ENCODE results near the gene VWA8.
"Not testable (repeated sequence)": the region's sequence is repeated elsewhere in the genome, so short reads cannot be mapped to it uniquely, and the experiment has no call there.

The VWA8 gene

GRCh38 chr13:41851351-41851750, 109.6 kb downstream of the VWA8 start:
- TF ChIP-seq CTCF (IDR thresholded peaks at IDR 0.05; ENCODE audit: low read depth, low read length, missing control alignments), result no peak

GRCh38 chr13:41848435-41849255, 112.3 kb downstream of the VWA8 start:
- no peak for DNase-seq (ENCODE audit: extremely low read depth, low read depth)
- no peak for TF ChIP-seq CTCF (IDR thresholded peaks at IDR 0.05; ENCODE audit: low read depth, low read length, missing control alignments)

More at GRCh38 chr13:41851351-41851750, 109.6 kb downstream of the VWA8 start:
- no peak for DNase-seq (ENCODE audit: extremely low read depth, low read depth)
- no peak overlapping the region for H3K4me3 ChIP-seq (replicated peaks; ENCODE audit: low read depth, low read length)

GRCh38 chr13:41847216-41847615, 113.7 kb downstream of the VWA8 start:
- no peak overlapping the region for H3K4me3 ChIP-seq (replicated peaks; ENCODE audit: low read depth, low read length)

More at GRCh38 chr13:41848435-41849255, 112.3 kb downstream of the VWA8 start:
- no peak overlapping the region for H3K4me3 ChIP-seq (replicated peaks; ENCODE audit: low read depth, low read length)

GRCh38 chr13:41842036-41842620, 118.8 kb downstream of the VWA8 start:
- no peak for DNase-seq (ENCODE audit: extremely low read depth, low read depth)
- no peak for TF ChIP-seq CTCF (IDR thresholded peaks at IDR 0.05; ENCODE audit: low read depth, low read length, missing control alignments)
- H3K4me3 ChIP-seq (replicated peaks; ENCODE audit: low read depth, low read length), result no peak overlapping the region

More at GRCh38 chr13:41847216-41847615, 113.7 kb downstream of the VWA8 start:
- TF ChIP-seq CTCF (IDR thresholded peaks at IDR 0.05; ENCODE audit: low read depth, low read length, missing control alignments), result no peak
- no peak for DNase-seq (ENCODE audit: extremely low read depth, low read depth)

GRCh38 chr13:41837629-41838028, 123.3 kb downstream of the VWA8 start:
- H3K4me3 ChIP-seq (replicated peaks; ENCODE audit: low read depth, low read length), result no peak overlapping the region
- DNase-seq (ENCODE audit: extremely low read depth, low read depth), result no peak
- TF ChIP-seq CTCF (IDR thresholded peaks at IDR 0.05; ENCODE audit: low read depth, low read length, missing control alignments), result no peak

GRCh38 chr13:41835871-41836270, 125.0 kb downstream of the VWA8 start:
- no peak overlapping the region for H3K4me3 ChIP-seq (replicated peaks; ENCODE audit: low read depth, low read length)
- TF ChIP-seq CTCF (IDR thresholded peaks at IDR 0.05; ENCODE audit: low read depth, low read length, missing control alignments), result no peak
- DNase-seq (ENCODE audit: extremely low read depth, low read depth), result peak; percentile 70

- H3K4me3 ChIP-seq (replicated peaks; ENCODE audit: low read depth, low read length); DNase-seq (ENCODE audit: extremely low read depth, low read depth): not testable (repeated sequence)
These were observed 126.2 kb downstream of the VWA8 start for GRCh38 chr13:41834697-41835096.

Data from HFF-Myc (cell line).